GM21381 (cell line): ENCODE results near the gene LTBP4.

Source experiments
- ATAC-seq: cut with Tn5 transposase; IDR thresholded peaks from one replicate; pipeline ENCODE4 v1.9.1; 2021; ENCODE audit warnings: mild to moderate bottlenecking, moderate library complexity; ENCODE audit not compliant: unreplicated experiment

The LTBP4 gene

GRCh38 chr19:40609561-40610395 is 8.6 kb downstream of the LTBP4 start:
- peak; percentile 44 for ATAC-seq

GRCh38 chr19:40610396-40611064 is 9.4 kb downstream of the LTBP4 start:
- ATAC-seq = no peak

- no peak for ATAC-seq
Measured at GRCh38 chr19:40611096-40611495, 9.9 kb downstream of the LTBP4 start.

- ATAC-seq = no peak
Measured at GRCh38 chr19:40611900-40612698, 10.9 kb downstream of the LTBP4 start.

GRCh38 chr19:40612831-40613689 is 11.9 kb downstream of the LTBP4 start:
- no peak for ATAC-seq

- ATAC-seq = peak; percentile 51
Measured at GRCh38 chr19:40613690-40614621, 12.8 kb downstream of the LTBP4 start.

GRCh38 chr19:40614622-40615411 is 13.6 kb downstream of the LTBP4 start:
- ATAC-seq = no peak

- no peak for ATAC-seq
Measured at GRCh38 chr19:40616178-40616577, 15.0 kb downstream of the LTBP4 start.

- no peak for ATAC-seq
Measured at GRCh38 chr19:40616941-40617340, 15.8 kb downstream of the LTBP4 start.

GRCh38 chr19:40617961-40618360 is 16.8 kb downstream of the LTBP4 start:
- ATAC-seq = no peak

- ATAC-seq = no peak
Measured at GRCh38 chr19:40619333-40620160, 18.4 kb downstream of the LTBP4 start.

- ATAC-seq = no peak
Measured at GRCh38 chr19:40620161-40620485, 19.0 kb downstream of the LTBP4 start.

- ATAC-seq = no peak
Measured at GRCh38 chr19:40621283-40621682, 20.1 kb downstream of the LTBP4 start.

- no peak for ATAC-seq
Measured at GRCh38 chr19:40621966-40622772, 21.0 kb downstream of the LTBP4 start.

GRCh38 chr19:40622773-40623075 is 21.6 kb downstream of the LTBP4 start:
- no peak for ATAC-seq

GRCh38 chr19:40623403-40624251 is 22.5 kb downstream of the LTBP4 start:
- ATAC-seq = no peak
